Measurements from ENCODE around the gene WDR91.

Gene WDR91

DNA sequence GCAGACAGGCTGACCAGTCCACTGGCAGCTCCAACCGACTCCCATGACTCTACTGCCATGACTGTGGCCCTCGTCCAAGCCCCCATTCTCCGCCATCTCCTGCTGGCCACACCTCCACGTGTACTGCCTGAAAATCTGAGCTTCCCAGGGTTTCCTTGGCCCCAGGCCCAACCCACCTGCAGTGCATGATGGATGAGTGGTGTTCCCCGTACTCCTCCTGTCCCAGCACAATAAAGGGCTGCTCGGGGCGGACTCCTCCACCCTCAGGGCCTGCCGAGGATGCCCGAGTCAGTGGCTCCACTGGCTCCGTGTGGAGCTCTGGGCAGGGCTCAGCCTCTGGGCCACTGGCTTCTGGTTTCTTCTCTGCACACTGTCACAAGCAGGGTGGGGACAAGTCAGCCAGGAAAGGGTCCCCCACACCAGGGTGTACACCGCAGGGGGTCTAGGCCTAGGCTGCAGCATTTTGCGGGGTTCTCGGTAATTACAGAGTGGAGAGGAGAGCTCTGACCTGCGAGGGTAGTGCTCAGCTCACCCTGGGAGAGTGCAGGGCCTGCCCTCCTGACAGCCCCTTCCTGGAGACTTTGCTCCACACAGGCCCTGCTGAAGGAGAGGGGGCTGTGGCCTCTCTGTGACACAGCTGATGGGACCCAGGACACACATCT, 15.2 kb downstream of the WDR91 start:
- no peak for DNase-seq

DNA sequence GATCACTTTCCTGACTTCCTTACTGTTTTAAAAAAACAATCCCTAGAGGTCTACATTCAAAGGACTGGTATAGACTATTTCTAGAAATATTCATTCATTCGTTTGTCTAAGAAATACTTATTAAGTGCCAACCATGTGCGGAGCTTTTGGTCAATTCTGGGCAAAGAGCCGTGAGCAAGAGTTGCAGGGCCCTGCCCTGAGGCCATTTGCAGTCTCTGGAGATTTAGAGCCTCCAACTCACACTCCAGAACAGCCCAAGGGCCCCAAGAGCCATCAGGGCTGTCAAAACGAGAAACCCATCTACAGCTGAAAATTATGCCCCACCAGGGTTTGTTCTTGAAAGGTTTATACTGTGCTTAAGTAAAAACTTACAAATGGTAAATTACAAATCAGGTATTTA, 16.2 kb downstream of the WDR91 start:
- DNase-seq: peak; percentile 39

DNA sequence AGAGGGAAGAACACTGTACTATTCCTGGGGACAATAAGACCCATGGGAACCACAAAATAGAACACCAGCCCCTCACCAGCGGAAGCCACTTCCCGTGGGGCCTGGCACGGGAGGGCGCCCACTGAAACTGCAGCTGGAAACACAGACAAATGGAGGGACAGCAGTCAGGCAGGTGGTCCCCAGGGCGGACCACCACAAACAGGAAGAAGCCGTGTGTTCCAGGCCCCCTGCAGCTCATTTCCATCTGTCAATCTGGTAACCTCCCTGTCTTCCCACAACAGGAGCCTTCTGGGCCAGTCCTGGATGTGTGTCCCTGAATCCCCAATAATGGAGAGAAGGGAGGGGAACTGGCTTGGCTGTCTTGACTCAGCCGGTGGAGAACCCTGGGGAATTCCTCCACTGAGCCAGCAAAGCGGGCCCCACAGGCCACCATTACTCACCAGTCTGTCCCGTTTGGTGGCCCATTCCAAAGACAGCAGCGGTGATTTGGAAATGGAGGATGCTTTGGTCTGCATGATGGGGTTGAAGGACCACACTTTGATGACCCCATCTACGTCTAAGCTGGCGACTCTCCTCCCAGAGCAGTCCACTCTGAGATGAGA, 16.7 kb downstream of the WDR91 start:
- no peak for DNase-seq

DNA sequence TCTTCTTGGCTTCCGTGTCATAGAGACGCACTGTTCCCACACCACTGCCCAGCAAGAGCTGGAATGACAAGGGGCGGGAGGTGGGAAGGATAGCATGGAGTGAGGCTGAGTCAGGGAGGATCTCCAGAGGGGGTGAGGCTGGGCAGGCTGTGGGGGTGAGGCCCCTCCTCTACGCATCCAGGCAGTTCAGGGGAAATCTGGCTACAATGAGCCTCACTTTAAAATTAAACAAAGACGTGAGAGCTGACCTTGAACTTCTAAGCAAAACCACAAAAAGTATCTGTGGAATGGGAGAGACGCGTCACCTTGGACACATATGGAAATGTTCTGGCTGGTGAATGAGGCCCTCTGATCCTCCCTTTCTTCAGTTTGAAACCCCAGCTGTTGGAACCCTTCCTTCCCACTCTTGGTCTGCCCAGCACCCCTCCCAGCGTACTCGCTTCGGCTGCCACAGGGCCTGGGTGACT, 17.7 kb downstream of the WDR91 start:
- DNase-seq: no peak

DNA sequence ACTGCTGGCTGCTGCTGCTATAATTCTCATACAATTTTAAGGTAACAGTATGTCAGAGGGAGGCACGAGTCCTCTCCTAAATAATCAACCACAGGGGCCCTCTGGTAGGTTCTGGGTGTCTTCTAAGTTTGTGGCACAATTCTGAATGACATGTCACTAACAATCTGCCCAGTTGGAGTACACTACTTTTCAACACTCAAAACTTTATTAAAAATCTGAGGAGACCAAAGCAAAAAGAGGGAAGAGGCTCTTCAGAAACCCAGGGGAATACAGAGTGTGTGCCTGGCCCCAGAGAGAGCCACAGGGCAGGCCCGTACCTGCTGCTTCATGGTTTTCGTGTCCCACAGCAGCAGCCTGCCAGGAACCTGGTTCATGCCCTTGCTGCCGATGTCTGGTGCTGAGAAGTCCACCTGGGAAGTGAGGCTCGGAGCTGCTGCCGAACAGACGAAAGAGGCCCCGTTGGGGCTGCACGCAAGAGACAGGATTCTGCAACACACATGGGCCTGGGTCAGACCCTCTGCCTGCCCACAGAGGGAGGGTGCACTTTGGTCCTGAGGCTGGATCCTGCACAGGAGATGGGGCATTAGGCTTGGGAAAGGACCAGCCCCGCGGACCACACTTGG, 18.3 kb downstream of the WDR91 start:
- DNase-seq: no peak

DNA sequence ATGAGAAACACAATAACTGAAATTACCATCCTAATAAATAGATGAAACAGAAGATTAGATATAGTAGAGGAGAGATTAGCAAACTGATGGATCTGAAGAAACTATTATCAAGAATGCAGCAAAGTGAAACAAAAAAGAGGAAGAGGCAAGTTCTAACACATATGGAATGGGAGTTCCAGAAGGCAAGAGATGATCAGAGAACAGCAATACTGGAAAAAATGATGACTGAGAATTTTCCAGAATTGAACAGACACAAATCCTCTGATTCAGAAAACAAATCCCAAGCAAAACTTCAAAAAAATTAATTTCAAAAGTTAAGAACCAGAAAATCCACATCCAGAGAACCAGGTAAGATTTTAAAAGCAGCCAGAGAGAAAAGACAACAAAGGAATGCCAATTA, 20.6 kb downstream of the WDR91 start:
- DNase-seq: no peak

DNA sequence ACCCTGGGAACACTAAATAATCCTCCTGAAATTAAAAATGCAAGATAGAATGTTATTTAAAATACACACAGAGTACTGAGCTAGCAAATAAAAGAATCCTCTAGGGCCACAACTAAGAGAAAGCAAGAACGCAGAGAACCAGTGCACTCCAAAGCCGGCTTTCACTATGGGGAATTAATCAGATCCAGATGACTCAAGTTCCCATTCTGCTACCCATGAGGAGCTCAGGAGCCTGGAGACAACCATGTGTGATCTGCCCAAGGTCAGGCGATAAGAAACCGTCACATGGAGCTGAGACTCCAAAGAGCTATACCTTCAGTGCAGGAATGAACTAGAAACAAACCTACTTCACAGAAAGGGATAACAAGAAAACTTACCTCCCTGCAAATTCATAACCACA, 21.4 kb downstream of the WDR91 start:
- no peak for DNase-seq

DNA sequence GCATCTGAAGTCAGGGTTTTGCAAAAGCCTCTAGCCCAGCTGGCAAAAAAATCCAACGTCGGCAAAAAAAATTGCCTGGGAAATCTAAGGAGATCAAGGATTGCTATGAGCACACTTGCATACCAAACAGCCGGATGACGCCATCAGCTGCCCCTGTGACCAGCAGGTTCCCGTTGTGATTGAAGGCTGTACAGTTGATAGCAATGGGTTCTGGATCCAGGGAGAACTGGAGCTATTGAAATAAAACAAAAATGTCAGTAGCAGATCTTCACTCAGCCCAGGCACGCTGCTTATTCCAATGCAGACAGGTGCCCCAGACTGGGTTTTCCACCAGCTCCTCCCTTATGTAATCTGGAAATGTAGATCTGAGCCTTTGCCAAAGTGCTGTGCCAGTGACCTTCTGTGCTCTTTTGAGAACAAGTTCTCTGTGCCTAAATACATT, 22.1 kb downstream of the WDR91 start:
- DNase-seq: no peak

DNA sequence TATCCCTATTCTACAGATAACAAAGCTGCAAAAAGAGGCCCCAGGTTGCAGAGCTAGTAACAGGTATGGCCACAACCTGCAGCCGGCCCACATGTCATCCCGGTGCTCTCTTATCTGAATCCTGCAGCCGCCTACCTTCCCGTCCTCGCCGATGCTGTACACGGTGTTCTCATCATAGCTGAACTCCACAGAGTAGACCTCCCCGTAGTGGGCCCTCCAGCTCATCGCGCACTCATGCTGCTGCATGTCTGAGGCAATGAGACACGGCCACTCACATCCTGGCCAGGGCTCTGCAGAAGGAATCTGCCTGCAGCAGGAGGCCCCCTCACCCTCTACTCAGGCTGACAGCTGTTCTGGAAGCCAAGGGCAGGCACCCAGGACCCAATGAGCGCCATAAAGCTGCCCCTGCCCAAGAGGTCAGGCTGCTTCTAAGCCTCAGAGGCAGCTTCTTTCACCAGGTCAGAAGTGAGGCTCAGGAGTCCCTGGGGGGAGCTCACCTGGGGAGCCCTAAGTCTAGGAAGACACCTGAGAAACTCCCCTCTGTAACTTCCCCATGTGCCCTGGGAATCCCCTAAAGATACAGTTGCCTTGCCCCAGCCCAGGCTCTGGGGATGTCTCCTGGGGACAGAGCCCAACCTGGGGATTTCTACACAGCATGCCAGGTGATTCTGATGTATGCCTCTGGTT, 22.9 kb downstream of the WDR91 start:
- no peak for DNase-seq

DNA sequence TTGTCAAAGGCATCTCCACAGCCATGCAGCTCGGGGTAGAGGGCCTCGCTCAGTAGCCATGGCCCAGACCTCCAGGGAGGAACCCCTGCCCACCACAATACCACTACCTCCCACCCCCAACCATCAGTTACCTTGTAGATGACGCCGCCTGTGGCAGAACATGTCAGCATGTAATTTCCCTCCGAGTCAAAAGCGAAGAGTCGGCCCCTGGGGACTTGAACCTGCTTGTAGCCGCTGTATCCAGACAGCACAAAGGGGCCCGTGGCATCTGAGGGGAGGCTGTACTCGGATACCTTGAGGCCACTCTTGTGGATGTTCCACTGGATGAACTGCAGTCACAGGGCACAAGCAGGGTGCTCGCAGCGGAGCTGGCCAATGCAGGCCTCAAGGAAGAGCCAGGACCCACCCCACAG, 24.5 kb downstream of the WDR91 start:
- DNase-seq: no peak

DNA sequence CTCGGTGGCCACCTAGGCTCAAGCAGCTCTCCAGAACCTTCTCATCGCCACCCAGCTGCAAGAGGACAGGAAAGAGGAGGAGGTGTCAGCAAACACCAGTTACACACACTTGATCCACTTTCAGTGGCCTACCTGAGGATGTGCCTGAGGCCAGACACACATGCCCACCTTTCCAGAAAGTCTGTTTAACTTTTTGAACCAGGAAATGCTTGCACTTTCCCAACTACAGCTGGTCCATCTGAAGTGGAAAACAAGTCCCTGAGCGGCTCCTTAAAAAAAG, 25.1 kb downstream of the WDR91 start:
- no peak for DNase-seq

DNA sequence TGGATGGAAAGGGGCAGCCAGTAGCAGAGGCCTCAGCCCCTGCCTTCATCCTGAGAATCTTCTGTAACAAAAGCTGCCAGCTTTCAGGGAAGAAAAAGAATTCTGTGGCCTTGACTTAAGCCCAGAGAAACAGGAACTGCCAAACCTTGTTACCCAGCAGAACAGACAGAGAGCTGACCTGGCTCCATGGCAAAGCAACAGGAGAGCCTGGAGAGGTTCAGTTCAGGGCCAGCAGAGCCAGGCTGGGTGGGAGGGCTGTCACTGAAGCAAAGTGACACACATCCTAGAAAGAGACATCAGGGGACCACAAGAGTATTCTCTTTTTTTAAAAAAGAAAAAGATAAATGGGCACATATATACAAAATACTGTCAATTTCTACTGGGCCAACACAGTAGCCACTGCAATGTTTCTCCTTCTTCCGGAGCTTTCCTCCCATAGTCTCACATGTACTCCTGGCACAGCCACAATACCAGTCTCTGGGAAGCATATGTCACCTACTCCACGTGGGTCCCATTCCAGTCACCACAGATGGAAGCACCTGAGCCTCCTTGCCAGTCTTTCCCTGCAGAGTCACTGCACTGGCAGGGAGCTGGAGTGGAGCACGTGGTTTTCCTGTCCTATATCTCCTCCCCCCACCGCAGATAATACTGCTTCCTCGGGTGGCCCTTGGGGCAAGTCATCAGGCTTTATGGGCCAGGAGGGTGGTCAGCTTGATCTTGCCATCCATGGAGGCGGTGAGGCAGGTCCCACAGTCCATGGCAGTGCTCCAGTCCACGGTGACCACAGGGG, 25.7 kb downstream of the WDR91 start:
- no peak for DNase-seq

DNA sequence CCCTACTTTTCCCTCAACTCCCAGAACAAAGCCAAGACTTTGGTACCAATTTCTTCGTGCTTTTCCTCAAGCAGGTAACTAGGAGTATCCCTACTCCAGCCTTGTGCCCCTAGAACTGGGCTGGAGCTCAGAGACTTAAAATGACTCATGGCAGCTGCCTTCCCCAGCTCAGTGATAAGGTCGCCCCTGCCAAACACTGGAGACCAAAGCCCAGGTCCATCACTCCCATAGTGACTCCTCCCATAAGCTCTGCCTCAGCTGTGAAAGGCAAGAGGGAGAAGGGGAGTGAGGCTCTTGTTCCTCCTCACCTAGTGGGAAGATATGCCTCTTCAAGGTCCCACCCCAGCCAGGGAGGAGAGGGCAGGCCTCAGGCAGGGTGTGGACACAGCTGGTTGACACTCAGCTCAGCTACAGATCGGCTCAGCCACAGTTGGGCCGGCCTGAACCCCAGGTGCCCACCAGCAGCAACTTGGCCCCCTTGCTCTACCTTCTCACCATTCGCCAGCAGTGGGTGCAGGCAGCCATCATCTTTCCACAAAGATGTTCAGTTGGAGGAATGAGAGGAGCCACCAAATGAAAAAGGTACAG, 27.0 kb downstream of the WDR91 start:
- no peak for DNase-seq

DNA sequence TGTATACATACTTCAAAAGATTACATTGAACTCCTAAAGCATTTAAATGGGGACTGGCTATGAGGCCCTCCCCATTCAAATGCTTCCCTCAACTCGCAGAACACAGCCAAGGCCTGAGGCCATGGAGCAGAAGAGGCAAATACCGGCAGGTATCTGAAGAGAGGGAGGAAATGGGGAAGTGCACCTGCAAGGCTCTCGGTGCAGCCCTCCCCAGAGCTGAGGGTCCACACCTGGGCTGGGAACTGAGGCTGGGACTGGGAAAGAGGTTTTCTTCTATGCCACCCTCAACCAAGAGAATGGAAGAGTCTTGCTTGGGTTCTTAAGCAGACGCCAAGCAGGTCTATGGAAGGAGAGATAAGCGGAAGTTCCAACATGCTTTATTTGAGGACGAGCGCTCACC, 27.8 kb downstream of the WDR91 start:
- no peak for DNase-seq

DNA sequence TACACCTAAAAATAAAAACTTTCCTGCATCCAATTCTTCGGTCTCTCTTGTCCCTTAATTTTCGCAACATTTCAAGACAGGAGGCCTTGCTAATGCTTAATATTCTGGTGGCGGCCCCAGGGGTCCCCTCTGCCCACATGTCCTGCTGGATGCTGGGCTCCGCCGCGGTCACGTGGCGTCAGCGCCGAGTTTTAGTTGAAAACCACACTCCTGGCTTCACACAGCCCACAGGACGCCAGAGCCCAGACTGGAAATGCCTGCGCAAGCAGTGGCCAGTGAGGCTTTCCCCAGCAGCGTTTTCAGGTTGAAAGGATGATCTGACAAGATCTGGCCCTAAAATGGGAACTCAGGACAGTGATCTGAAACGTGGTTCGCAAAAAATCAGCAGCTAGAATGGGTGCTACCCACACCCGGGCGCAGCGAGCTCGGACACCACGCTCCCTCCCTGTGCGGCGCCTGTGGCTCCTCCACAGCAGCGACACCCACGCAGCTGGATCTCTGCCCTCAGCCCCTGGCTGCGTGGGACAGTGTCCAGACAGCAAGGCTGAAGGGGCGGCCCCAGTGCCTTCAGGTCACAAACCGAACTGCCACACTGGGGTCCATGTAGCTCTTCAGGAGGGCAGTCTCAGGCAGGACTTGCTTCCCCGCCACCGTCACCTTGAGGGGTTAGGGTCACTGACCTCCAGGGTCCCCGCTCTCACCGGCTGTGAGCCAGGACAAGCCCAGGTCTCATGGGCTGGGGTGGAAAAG, 29.2 kb downstream of the WDR91 start:
- no peak for DNase-seq

DNA sequence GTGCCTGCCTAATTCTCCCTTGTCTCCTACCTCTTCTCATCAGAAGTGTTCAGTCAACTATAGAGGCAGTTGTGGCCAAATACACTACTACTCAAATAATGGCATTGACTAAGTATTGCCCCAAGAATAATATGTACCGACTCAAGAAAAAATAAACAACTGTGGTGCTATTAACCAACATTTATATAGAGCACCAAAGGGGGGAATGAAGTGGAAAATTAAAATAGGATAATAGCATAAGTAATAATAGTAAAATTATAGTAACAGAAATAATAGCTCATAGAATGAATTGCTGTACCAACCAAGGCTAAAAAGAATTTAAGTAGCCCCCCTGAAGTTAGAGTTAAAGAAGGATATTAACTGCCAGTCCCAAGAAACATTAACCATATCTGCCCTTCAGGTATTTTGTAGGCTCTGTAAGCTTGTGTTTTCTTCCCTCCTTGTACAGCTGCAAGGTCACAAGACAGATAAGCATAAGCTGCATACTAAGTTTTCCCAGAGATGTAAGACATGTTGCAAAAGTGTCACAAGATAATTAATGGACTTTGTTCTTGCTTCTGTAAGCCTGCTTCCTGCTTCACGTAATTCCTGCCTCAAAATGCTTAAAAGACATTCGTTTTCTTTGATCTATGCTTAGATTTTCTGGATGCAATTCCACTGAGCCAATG, 29.9 kb downstream of the WDR91 start:
- no peak for DNase-seq

DNA sequence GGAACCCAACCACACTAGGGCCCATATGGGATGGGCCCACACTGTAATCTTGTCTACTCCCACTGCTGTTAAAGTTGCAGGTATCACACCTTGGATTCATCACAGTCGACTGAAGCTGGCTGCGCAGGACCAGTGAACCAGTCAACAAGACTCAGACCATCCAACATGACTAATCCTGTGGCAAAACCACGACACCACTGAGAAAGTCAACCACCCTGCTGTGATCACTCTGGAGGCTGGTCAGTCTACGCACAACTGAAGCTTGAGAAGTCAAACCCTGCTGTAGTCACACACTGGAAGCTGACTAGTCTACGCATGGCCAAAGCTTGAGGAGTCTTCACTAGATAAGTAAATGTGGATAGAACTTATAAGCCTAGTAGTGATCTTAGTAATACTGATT, 31.2 kb downstream of the WDR91 start:
- DNase-seq: no peak

DNA sequence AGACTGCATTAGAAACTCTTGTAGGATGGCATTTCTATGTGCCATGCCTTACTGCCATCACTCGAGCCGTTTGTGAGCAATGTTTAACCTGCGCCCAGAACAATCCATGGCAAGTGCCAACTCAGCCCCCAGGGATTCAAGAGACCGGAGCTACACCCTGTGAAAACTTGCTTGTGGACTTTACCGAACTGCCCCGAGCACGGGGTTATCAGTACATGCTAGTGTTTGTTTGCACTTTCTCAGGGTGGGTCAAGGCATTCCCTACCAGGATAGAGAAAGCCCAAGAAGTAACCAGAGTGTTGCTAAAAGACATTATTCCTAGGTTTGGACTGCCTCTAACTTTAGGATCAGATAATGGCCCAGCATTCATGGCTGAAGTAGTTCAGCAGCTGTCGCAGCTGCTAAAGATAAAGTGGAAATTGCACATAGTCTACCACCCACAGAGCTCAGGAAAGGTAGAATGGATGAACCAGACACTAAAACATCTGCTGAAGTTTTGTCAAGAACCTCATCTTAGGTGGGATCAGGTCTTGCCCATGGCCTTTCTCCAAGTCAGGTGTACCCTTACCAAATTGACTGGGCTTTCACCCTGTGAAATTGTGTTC, 31.9 kb downstream of the WDR91 start:
- no peak for DNase-seq

DNA sequence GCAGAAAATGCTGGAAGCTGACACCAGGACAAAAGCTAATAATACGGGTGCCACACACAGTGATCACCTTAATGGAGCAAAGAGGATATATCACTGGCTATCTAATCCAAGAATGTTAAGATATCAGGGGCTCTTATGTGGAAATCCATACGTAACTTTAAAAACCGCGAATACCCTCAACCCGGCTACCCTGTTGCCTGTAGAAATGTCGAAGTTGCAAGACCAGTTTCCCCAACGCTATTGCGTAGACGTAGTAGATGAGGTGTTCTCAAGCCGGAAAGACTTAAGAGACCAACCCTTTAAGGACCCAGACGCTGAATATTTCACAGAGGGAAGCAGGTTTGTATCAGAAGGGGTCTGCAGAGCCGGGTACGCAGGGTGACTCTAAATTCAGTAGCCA, 33.0 kb downstream of the WDR91 start:
- DNase-seq: no peak

DNA sequence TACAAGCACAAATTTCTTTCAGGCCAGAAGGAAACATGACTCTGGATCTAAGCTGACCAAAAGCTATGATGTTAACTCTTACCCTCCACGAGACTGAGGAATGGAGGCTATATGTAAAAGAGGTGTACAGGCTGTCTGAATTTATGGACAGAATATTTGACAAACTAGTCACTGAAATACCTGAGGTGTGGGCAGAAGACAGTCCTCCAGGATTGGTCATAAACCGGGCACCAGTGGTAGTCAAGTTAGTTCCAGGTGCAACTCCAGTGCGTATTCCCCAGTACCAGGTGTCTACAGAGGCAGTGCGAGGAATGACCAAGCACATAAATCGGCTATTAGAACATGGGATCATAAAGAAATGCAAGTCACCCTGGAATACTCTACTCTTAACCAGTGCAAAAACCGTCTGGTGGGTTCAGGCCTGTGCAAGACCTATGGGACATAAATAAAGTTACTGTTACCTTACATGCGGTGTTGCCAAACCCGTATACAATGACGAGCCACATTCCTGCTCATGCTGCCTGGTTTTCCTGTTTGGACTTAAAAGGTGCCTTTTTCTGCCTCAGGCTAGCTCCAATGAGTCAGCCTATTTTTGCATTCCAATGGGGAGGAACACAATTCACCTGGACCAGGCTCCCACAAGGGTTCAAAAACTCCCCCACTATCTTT, 34.2 kb downstream of the WDR91 start:
- DNase-seq: no peak

DNA sequence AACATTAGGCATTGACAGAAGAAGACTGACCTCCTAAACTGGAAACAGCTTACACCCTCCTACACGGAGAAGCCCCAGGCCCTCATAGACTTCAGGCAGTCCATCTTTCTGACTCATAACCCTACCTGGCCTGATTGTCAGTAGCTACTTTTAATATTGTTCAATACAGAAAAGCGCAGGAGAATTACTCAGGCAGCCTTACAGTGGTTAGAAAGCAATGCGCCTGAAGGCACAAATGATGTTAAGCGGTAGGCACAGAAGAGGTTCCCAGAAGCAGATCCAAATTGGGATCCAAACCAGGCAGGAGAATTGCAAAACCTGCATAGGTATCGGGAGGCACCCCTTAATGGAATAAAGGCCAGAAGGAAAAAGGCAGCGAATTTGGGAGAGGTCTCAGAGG, 35.4 kb downstream of the WDR91 start:
- DNase-seq: no peak

Data from retina (tissue), 1 donor.